ENCODE results near the gene BBS12. TPM values are rescaled to one million over a fixed set of nuclear protein-coding genes. Genes with fewer than 3 reads are reported as not detected.

The BBS12 gene
- total and polyA plus RNA-seq, 9 of the 15 experiments (the other 6 are each of a cell fraction or from before 2014, with no cell fraction given) = 2.7 to 6.5 (median 3.3) TPM

DNA sequence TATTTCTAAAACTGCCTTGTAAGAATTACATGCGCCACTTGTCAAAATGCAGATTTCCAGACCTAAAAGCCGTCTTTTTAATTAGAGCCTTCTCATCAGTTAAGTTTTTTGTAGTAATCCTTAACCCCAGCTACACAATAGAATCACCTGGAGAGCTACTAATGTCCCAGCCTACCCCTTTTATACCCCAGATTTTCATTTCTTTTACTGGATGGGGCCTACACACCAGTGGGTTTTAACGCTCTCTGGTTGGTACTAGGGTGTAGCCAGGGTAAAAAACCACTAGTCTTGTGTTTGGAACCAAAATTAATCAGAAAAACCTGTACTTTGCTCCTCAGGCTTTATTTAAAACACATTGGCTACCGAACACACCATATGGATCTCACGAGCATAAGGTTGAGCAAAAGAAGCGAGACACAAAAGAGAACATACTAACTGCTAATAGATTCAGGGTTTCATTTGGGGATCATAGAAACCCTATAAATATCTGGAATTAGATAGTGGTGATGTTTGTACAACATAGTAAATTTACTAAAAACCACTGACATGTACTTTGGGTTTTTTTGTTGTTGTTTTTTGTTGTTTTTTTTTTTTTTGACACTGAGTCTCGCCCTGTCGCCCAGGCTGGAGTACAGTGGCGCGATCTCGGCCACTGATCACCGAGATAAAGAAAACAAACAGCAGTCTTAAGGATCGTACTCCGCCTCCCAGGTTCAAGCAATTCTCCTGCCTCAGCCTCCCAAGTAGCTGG is 30.6 kb downstream of the BBS12 start:
- peaks cover 10 to 36% of the 10 kb centered on the region in 2 experiments; a peak in 3 of 5 replicates for H3K4me1 ChIP-seq (replicated peaks in 1 of 2; ENCODE audit: control insufficient read depth in 2 of 2, insufficient read depth in 2 of 2, low read length in 2 of 2)
- no peaks in the 10 kb centered on the region for H3K9me1 ChIP-seq (ENCODE audit: control insufficient read depth, insufficient read depth, low read length)
- peak overlapping the region; percentile 77 for H2AFZ ChIP-seq (ENCODE audit: low read depth, low read length)
- WGBS (ENCODE audit: insufficient coverage, low coverage, missing lambda C conversion rate) = 58% methylated on average over 14 of the region's 14 CpGs
- H3K79me2 ChIP-seq (ENCODE audit: control insufficient read depth, insufficient read depth, low read length) = no peaks in the 10 kb centered on the region
- CTCF ChIA-PET (ENCODE audit: low intra/inter-chr PET ratio) = no interaction called here
- POLR2A ChIA-PET = interaction anchor here (0.6 kb wide), 1 partner anchor 330 kb away, joined by 3 read pairs; no protein-coding TSS in a partner anchor
- FAIRE-seq (no peak), ATAC-seq (no peak), DNase-seq (ENCODE audit: extremely low read depth in 1 of 4, low spot score in 3 of 4) (no peak)
- peak overlapping the region; percentile 35 for H3K27ac ChIP-seq (ENCODE audit: extremely low read depth, low read depth, low read length)
- H3K9ac ChIP-seq (ENCODE audit: insufficient read depth in 1 of 2, low read depth in 2 of 2, low read length in 2 of 2) = peak overlapping the region in 1 of 2 experiments; percentile 39; a peak in 2 of 4 replicates
- peak overlapping the region; percentile 41; the same call in 1 of the 2 replicates for H3K4me2 ChIP-seq (ENCODE audit: insufficient read depth, low read length)
- H3K27me3 ChIP-seq (ENCODE audit: control insufficient read depth in 2 of 2, insufficient read depth in 2 of 2, low read length in 2 of 2) = no peaks in the 10 kb centered on the region
- no peaks in the 10 kb centered on the region for H4K20me1 ChIP-seq (replicated peaks; ENCODE audit: control insufficient read depth, insufficient read depth, low read length)
- no TSS peak for BruUV-seq (replicated peaks)
- no peaks in the 10 kb centered on the region for H3K9me3 ChIP-seq (replicated peaks; ENCODE audit: control insufficient read depth, insufficient read depth, low read depth, low read length)
- intact Hi-C loops (cut with micrococcal nuclease) (no loop called here), in situ Hi-C loops (cut with MboI) (no loop called here)
- H3K36me3 ChIP-seq (ENCODE audit: control insufficient read depth, insufficient read depth, low read length) = no peaks in the 10 kb centered on the region
- H3K4me3 ChIP-seq = no peak overlapping the region
- TF ChIP-seq FUS (optimal IDR thresholded peaks at IDR 0.05; ENCODE audit: low read depth, low read length) (no peak), KLF13 (tag; IDR thresholded peaks at IDR 0.05; ENCODE audit: borderline replicate concordance, low read depth) (no peak), MYNN (IDR thresholded peaks at IDR 0.05) (no peak), MYNN (CRISPR knock-in tag; IDR thresholded peaks at IDR 0.05) (no peak), DMBX1 (CRISPR knock-in tag; IDR thresholded peaks at IDR 0.05; ENCODE audit: borderline replicate concordance) (peak; percentile 33; the same call in 1 of the 2 replicates), ARID3A (IDR thresholded peaks at IDR 0.05; ENCODE audit: borderline replicate concordance, low read depth, low read length) (no peak), JUND (IDR thresholded peaks at IDR 0.05; ENCODE audit: borderline replicate concordance, low read depth, low read length) (no peak), JUND (tag; IDR thresholded peaks at IDR 0.05; ENCODE audit: borderline replicate concordance, low read depth, low read length) (no peak)
- TF ChIP-seq, protein P1, sequence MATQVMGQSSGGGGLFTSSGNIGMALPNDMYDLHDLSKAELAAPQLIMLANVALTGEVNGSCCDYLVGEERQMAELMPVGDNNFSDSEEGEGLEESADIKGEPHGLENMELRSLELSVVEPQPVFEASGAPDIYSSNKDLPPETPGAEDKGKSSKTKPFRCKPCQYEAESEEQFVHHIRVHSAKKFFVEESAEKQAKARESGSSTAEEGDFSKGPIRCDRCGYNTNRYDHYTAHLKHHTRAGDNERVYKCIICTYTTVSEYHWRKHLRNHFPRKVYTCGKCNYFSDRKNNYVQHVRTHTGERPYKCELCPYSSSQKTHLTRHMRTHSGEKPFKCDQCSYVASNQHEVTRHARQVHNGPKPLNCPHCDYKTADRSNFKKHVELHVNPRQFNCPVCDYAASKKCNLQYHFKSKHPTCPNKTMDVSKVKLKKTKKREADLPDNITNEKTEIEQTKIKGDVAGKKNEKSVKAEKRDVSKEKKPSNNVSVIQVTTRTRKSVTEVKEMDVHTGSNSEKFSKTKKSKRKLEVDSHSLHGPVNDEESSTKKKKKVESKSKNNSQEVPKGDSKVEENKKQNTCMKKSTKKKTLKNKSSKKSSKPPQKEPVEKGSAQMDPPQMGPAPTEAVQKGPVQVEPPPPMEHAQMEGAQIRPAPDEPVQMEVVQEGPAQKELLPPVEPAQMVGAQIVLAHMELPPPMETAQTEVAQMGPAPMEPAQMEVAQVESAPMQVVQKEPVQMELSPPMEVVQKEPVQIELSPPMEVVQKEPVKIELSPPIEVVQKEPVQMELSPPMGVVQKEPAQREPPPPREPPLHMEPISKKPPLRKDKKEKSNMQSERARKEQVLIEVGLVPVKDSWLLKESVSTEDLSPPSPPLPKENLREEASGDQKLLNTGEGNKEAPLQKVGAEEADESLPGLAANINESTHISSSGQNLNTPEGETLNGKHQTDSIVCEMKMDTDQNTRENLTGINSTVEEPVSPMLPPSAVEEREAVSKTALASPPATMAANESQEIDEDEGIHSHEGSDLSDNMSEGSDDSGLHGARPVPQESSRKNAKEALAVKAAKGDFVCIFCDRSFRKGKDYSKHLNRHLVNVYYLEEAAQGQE (IDR thresholded peaks at IDR 0.05; ENCODE audit: borderline replicate concordance) = 0 out of 2 replicates have a peak, but pooled peaks have one; percentile 2
- TF ChIP-seq, protein P1 (CRISPR knock-in tag; IDR thresholded peaks at IDR 0.05; ENCODE audit: low read depth) = no peak

Data from K562 (cell line).